RWPE2 (cell line): ENCODE measurements around the gene FCER1G.

Source experiments
- ATAC-seq: fragments of 200-7000 bp; cut with Tn5 transposase; 3 replicates; pipeline ENCODE4 v1.9.1; 2021; ENCODE audit warnings: low read depth
- DNase-seq: peaks from one replicate; pipeline ENCODE4 v3.0.0-alpha.2; 2020; ENCODE audit warnings: low spot score
- H3K27ac ChIP-seq: fragments of 450-650 bp; 2 replicates; pipeline ENCODE4 v1.5.1; 2017; ENCODE audit warnings: mild to moderate bottlenecking; ENCODE audit not compliant: poor library complexity, severe bottlenecking
- H3K27me3 ChIP-seq: fragments of 250-450 bp; sonication (Bioruptor Pico); 2 replicates; pipeline ENCODE4 v1.5.1; 2021; ENCODE audit warnings: mild to moderate bottlenecking, moderate library complexity; ENCODE audit not compliant: insufficient read depth, poor library complexity, severe bottlenecking
- H3K36me3 ChIP-seq: fragments of 250-450 bp; sonication (Bioruptor Pico); 2 replicates; pipeline ENCODE4 v1.5.1; 2020; ENCODE audit warnings: low read depth, mild to moderate bottlenecking, moderate library complexity
- H3K4me1 ChIP-seq: fragments of 250-450 bp; sonication (Bioruptor Pico); 2 replicates; pipeline ENCODE4 v1.5.1; 2021; ENCODE audit warnings: mild to moderate bottlenecking, moderate library complexity; ENCODE audit not compliant: insufficient read depth, poor library complexity, severe bottlenecking
- H3K4me3 ChIP-seq: fragments of 250-450 bp; sonication (Bioruptor Pico); 2 replicates; pipeline ENCODE4 v1.5.1; 2021; ENCODE audit warnings: mild to moderate bottlenecking, moderate library complexity; ENCODE audit not compliant: severe bottlenecking
- H3K9me3 ChIP-seq: fragments of 250-450 bp; sonication (Bioruptor Pico); 2 replicates; pipeline ENCODE4 v1.5.1; 2021; ENCODE audit warnings: mild to moderate bottlenecking, moderate library complexity; ENCODE audit not compliant: severe bottlenecking
- TF ChIP-seq, protein P1 (sequence below): fragments of 450-650 bp; IDR thresholded peaks from one replicate; pipeline ENCODE4 v1.5.1; 2017; ENCODE audit warnings: mild to moderate bottlenecking, moderate library complexity; ENCODE audit not compliant: poor library complexity, severe bottlenecking

FCER1G gene

DNA sequence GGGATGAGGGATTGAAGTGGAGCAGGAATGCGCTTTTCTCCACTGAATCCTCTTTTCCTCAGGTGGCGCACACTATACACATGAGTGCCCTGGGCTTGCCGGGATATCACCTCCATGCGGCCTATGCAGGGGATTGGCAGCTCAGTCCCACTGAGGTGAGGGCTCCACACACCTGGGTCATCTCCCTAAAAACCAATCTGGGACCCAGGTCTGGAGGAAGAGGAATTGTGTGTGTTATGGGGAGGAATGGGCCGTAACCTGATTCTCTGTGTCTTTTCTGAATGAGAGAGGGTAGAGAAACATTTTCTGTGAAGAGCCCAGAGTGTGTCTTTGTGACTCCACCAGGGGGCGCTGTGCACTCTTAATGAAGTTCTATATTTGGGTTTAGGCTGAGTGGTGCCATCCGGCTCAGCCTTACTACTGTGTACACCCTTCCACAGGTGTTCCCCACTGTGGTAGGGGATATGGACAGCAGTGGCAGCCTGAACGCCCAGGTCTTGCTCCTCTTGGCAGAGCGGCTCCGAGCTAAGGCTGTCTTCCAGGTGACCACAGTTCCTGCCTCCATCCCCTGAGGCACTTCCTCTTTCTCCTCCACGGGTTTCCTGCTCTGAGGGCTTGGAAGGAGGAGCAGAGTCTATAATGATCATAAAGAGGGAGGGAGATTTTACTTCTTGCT, 12.2 kb downstream of the FCER1G start:
- peak overlapping the region; percentile 0 for H3K4me3 ChIP-seq

DNA sequence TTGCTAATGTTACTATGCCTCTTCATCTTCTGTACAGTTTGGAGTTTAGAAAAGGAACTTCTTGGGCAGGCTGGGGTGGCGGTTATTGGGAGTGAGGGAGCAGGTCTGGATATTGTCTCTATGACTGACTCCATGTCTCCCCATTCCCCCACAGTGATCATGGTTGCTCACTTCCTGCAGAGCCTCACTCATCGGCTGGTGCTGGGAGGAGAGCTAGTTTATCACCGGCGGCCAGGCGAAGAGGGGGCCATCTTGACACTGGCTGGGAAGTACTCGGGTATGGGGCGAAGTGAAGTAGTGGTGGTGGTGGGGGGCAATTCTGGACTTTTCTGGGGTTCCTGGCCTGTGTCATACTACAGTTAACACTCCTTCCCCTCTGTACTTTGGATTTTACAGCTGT, 12.9 kb downstream of the FCER1G start:
- H3K4me3 ChIP-seq, result no peak overlapping the region
- no peaks in the 10 kb centered on the region for H3K9me3 ChIP-seq
- no peaks in the 10 kb centered on the region for H3K27me3 ChIP-seq
- H3K36me3 ChIP-seq, result peaks cover 14% of the 10 kb centered on the region
- peak overlapping the region; percentile 47 for H3K27ac ChIP-seq
- DNase-seq, result no peak
- TF ChIP-seq, protein P1, sequence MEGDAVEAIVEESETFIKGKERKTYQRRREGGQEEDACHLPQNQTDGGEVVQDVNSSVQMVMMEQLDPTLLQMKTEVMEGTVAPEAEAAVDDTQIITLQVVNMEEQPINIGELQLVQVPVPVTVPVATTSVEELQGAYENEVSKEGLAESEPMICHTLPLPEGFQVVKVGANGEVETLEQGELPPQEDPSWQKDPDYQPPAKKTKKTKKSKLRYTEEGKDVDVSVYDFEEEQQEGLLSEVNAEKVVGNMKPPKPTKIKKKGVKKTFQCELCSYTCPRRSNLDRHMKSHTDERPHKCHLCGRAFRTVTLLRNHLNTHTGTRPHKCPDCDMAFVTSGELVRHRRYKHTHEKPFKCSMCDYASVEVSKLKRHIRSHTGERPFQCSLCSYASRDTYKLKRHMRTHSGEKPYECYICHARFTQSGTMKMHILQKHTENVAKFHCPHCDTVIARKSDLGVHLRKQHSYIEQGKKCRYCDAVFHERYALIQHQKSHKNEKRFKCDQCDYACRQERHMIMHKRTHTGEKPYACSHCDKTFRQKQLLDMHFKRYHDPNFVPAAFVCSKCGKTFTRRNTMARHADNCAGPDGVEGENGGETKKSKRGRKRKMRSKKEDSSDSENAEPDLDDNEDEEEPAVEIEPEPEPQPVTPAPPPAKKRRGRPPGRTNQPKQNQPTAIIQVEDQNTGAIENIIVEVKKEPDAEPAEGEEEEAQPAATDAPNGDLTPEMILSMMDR, result no peak
- no peak for ATAC-seq
- peaks cover 13% of the 10 kb centered on the region for H3K4me1 ChIP-seq

More for the DNA sequence above, 12.2 kb downstream of the FCER1G start:
- no peak for DNase-seq
- no peaks in the 10 kb centered on the region for H3K27me3 ChIP-seq
- H3K36me3 ChIP-seq, result peaks cover 14% of the 10 kb centered on the region
- TF ChIP-seq, protein P1, result peak; percentile 91
- H3K4me1 ChIP-seq, result peaks cover 13% of the 10 kb centered on the region
- H3K9me3 ChIP-seq, result no peaks in the 10 kb centered on the region
- H3K27ac ChIP-seq, result peak overlapping the region; percentile 47
- peak; percentile 43 for ATAC-seq

DNA sequence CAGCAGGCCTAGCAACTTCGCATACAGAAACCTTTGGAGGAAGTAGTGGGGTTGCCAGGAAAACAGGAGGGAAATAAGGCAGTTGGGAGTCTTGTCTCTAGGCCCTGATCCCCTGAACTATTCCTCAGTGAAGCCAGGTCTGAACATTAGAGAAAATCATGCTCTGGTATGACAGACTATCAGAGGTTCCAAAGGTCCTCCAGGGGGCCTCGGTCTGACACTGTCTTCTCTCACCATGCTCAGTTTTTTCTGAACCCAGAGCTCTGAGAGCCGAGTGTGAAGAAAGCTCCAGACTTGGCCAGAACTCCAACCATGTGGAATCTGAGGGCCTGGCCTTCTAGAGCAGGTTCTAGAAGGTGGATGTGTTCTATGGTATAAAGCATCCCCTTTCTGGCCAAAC, 14.8 kb downstream of the FCER1G start:
- no peak overlapping the region for H3K4me3 ChIP-seq
- H3K27ac ChIP-seq, result no peak overlapping the region
- TF ChIP-seq, protein P1, result no peak
- no peaks in the 10 kb centered on the region for H3K9me3 ChIP-seq
- ATAC-seq, result no peak
- DNase-seq, result no peak
- H3K4me1 ChIP-seq, result peaks cover 13% of the 10 kb centered on the region
- H3K27me3 ChIP-seq, result no peaks in the 10 kb centered on the region
- H3K36me3 ChIP-seq, result peaks cover 14% of the 10 kb centered on the region

DNA sequence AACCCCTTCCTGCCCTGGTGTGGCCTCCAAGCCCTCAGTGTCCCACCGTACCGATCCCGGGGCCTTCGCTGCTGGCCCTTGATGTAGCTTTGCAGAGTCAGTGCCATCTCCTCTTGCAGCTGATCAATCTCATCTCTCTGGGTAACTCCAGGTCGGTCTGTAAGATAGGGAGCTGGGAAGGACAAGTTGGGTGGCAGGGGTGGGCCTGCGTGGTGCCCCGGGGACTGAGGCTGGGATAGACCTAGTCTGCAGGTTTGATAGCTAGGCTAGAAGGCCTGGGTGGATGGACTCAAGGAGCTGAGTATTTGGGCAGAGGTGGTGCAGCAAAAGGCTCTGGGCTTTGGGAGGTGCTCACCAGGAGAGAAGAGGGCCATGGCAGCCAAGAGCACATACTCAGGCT, 15.7 kb downstream of the FCER1G start:
- Histone ChIP-seq H3K27me3 (no peaks in the 10 kb centered on the region), H3K4me3 (no peak overlapping the region), H3K9me3 (no peaks in the 10 kb centered on the region), H3K4me1 (peaks cover 13% of the 10 kb centered on the region), H3K36me3 (peaks cover 14% of the 10 kb centered on the region), H3K27ac (no peak overlapping the region)
- DNase-seq, result no peak
- TF ChIP-seq, protein P1, result no peak
- ATAC-seq, result no peak

DNA sequence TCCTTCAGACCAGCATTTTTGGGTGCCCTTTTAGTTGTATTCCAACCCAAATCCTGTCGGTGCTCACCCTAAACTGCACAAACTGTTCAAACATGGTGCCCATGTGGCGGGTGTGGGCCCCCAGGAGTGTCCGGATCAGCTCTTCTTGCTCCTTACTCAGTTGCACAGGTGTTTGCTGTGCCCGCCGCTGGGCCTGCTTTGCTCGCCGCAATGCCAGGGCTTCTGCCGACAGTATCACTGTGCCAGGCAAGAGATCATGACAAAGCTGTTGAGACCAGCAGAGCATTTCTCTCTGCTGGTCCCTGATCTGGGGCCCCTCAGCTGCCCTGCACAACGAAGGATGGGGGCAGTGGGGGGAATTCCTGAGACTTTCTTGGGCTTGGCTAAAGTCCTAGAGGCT, 18.0 kb downstream of the FCER1G start:
- Histone ChIP-seq H3K4me1 (no peaks in the 10 kb centered on the region), H3K27me3 (no peaks in the 10 kb centered on the region), H3K36me3 (peaks cover 12% of the 10 kb centered on the region), H3K27ac (no peak overlapping the region), H3K4me3 (no peak overlapping the region), H3K9me3 (no peaks in the 10 kb centered on the region)
- TF ChIP-seq, protein P1, result no peak
- no peak for DNase-seq
- no peak for ATAC-seq
